SK-N-SH treated with all-trans-retinoic acid at 6 μM for 48 hours (cell line): ENCODE results near the gene RHBDL1.

Experiments
- ATAC-seq: fragments of 200-7000 bp; cut with Tn5 transposase; 3 replicates; pipeline ENCODE4 v1.9.1; 2020; ENCODE audit warnings: mild to moderate bottlenecking, moderate library complexity
- BACH2 ChIP-seq: fragments of 250-450 bp; sonication (Bioruptor Pico); IDR thresholded peaks from 2 replicates; pipeline ENCODE4 v1.9.0; 2021; ENCODE audit warnings: mild to moderate bottlenecking, borderline replicate concordance
- CSDC2 ChIP-seq: fragments of 250-450 bp; sonication (Bioruptor Pico); IDR thresholded peaks from 2 replicates; pipeline ENCODE4 v1.5.0; 2020; ENCODE audit warnings: mild to moderate bottlenecking, moderate library complexity
- ESRRG ChIP-seq: fragments of 250-450 bp; sonication (Bioruptor Pico); IDR thresholded peaks from 2 replicates; pipeline ENCODE4 v1.6.1; 2021; ENCODE audit warnings: mild to moderate bottlenecking
- GLIS3 ChIP-seq: fragments of 250-450 bp; sonication (Bioruptor Pico); IDR thresholded peaks from 2 replicates; pipeline ENCODE4 v1.5.0; 2020; ENCODE audit warnings: mild to moderate bottlenecking, moderate library complexity
- ISL1 ChIP-seq: fragments of 250-450 bp; sonication (Bioruptor Pico); IDR thresholded peaks from 2 replicates; pipeline ENCODE4 v2.1.2; 2022; ENCODE audit warnings: mild to moderate bottlenecking, moderate library complexity
- OSR1 ChIP-seq: fragments of 250-450 bp; sonication (Bioruptor Pico); IDR thresholded peaks from 2 replicates; pipeline ENCODE4 v1.8.0; 2022; ENCODE audit warnings: moderate library complexity, mild to moderate bottlenecking, inconsistent platforms
- RARB ChIP-seq: fragments of 250-450 bp; sonication (Bioruptor Pico); IDR thresholded peaks from 2 replicates; pipeline ENCODE4 v1.8.0; 2021; ENCODE audit warnings: mild to moderate bottlenecking, moderate library complexity
- SNAI2 ChIP-seq: fragments of 250-450 bp; sonication (Bioruptor Pico); IDR thresholded peaks from 2 replicates; pipeline ENCODE4 v1.5.0; 2020; ENCODE audit warnings: mild to moderate bottlenecking, moderate library complexity
- TCF4 ChIP-seq: fragments of 250-450 bp; sonication (Bioruptor Pico); IDR thresholded peaks from 2 replicates; pipeline ENCODE4 v1.8.0; 2021; ENCODE audit warnings: mild to moderate bottlenecking, moderate library complexity, borderline replicate concordance
- ZC3H10 ChIP-seq: fragments of 250-450 bp; sonication (Bioruptor Pico); IDR thresholded peaks from 2 replicates; pipeline ENCODE4 v1.5.1; 2021; ENCODE audit warnings: mild to moderate bottlenecking, moderate library complexity
- ZFP30 ChIP-seq: fragments of 450-650 bp; formaldehyde crosslinking; IDR thresholded peaks from 2 replicates; pipeline ENCODE4 v1.5.0; 2022; ENCODE audit warnings: mild to moderate bottlenecking, moderate library complexity
- ZNF70 ChIP-seq: fragments of 450-650 bp; formaldehyde crosslinking; IDR thresholded peaks from 2 replicates; pipeline ENCODE4 v1.5.0; 2020; ENCODE audit warnings: mild to moderate bottlenecking, moderate library complexity
- TF ChIP-seq, protein P1 (sequence below): fragments of 250-450 bp; sonication (Bioruptor Pico); IDR thresholded peaks from 2 replicates; pipeline ENCODE4 v1.5.1; 2020; ENCODE audit warnings: low read depth, mild to moderate bottlenecking, moderate library complexity
- TF ChIP-seq, protein P2 (sequence below): fragments of 250-450 bp; sonication (Bioruptor Pico); IDR thresholded peaks from 2 replicates; pipeline ENCODE4 v1.5.0; 2020; ENCODE audit warnings: mild to moderate bottlenecking, moderate library complexity
- TF ChIP-seq, protein P3 (sequence below): fragments of 250-450 bp; sonication (Bioruptor Pico); IDR thresholded peaks from 2 replicates; pipeline ENCODE4 v1.5.1; 2021; ENCODE audit warnings: mild to moderate bottlenecking, moderate library complexity

RHBDL1 gene

GRCh38 chr16:657487-657886 lies 18.0 kb upstream of the RHBDL1 start:
- TF ChIP-seq RARB (no peak), TCF4 (CRISPR knock-in tag) (no peak), ISL1 (CRISPR knock-in tag) (no peak), ESRRG (no peak), ZFP30 (no peak), OSR1 (CRISPR knock-in tag) (no peak), ZNF70 (no peak)
- TF ChIP-seq, protein P1, sequence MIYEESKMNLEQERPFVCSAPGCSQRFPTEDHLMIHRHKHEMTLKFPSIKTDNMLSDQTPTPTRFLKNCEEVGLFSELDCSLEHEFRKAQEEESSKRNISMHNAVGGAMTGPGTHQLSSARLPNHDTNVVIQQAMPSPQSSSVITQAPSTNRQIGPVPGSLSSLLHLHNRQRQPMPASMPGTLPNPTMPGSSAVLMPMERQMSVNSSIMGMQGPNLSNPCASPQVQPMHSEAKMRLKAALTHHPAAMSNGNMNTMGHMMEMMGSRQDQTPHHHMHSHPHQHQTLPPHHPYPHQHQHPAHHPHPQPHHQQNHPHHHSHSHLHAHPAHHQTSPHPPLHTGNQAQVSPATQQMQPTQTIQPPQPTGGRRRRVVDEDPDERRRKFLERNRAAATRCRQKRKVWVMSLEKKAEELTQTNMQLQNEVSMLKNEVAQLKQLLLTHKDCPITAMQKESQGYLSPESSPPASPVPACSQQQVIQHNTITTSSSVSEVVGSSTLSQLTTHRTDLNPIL (CRISPR knock-in tag): no peak
- ATAC-seq: no peak

DNA sequence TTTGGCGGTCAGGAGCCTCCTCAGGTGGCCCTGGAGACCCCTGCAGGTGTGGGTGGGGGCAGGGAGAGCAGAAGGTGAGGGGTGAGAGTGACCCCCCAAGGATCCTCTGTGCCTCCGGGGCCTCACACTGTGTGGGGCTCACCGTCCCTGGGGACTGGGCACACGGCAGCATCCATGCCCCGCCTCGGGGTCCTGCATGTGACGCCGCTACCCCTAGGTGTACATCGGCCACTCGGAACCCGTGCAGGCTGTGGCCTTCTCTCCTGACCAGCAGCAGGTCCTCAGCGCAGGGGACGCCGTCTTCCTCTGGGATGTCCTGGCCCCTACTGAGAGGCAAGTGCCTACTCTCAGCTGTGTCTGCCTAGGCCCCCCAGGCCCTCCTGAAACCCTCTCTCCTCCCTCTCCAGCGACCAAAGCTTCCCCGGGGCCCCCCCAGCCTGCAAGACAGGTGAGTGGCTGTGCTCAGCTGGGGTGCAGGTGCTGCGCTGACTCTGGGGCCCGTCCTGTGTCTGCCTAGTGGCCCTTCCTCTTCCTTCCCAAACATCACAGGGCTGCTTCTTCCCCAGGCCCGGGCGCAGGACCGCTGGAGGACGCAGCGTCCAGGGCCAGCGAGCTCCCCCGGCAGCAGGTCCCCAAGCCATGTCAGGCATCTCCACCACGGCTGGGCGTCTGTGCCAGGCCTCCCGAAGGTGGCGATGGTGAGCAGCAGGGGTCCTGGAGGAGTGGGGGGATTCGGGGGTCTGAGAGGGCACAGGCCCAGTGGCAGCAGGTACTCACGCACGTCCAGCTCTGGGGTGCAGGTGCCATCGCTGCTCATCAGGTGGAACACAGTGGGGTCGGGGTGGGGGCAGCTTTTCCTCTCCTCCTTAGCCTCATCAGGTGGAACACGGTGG lies 16.5 kb upstream of the RHBDL1 start:
- TF ChIP-seq ZNF70 (no peak), GLIS3 (no peak), SNAI2 (CRISPR knock-in tag) (no peak), ZC3H10 (CRISPR knock-in tag) (no peak)
- TF ChIP-seq, protein P2, sequence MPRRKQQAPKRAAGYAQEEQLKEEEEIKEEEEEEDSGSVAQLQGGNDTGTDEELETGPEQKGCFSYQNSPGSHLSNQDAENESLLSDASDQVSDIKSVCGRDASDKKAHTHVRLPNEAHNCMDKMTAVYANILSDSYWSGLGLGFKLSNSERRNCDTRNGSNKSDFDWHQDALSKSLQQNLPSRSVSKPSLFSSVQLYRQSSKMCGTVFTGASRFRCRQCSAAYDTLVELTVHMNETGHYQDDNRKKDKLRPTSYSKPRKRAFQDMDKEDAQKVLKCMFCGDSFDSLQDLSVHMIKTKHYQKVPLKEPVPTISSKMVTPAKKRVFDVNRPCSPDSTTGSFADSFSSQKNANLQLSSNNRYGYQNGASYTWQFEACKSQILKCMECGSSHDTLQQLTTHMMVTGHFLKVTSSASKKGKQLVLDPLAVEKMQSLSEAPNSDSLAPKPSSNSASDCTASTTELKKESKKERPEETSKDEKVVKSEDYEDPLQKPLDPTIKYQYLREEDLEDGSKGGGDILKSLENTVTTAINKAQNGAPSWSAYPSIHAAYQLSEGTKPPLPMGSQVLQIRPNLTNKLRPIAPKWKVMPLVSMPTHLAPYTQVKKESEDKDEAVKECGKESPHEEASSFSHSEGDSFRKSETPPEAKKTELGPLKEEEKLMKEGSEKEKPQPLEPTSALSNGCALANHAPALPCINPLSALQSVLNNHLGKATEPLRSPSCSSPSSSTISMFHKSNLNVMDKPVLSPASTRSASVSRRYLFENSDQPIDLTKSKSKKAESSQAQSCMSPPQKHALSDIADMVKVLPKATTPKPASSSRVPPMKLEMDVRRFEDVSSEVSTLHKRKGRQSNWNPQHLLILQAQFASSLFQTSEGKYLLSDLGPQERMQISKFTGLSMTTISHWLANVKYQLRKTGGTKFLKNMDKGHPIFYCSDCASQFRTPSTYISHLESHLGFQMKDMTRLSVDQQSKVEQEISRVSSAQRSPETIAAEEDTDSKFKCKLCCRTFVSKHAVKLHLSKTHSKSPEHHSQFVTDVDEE (CRISPR knock-in tag): no peak
- TF ChIP-seq, all 23 proteins: peak for 0
- ATAC-seq: no peak

- ATAC-seq: no peak
- TF ChIP-seq ZNF70: no peak
- TF ChIP-seq, protein P2 (CRISPR knock-in tag): no peak
- TF ChIP-seq ZFP30: no peak
- TF ChIP-seq BACH2 (CRISPR knock-in tag): no peak
These were observed 15.9 kb upstream of the RHBDL1 start for GRCh38 chr16:659618-660017.

- TF ChIP-seq, protein P3, sequence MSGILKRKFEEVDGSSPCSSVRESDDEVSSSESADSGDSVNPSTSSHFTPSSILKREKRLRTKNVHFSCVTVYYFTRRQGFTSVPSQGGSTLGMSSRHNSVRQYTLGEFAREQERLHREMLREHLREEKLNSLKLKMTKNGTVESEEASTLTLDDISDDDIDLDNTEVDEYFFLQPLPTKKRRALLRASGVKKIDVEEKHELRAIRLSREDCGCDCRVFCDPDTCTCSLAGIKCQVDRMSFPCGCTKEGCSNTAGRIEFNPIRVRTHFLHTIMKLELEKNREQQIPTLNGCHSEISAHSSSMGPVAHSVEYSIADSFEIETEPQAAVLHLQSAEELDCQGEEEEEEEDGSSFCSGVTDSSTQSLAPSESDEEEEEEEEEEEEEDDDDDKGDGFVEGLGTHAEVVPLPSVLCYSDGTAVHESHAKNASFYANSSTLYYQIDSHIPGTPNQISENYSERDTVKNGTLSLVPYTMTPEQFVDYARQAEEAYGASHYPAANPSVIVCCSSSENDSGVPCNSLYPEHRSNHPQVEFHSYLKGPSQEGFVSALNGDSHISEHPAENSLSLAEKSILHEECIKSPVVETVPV (CRISPR knock-in tag): no peak
- TF ChIP-seq, protein P1 (CRISPR knock-in tag): no peak
- TF ChIP-seq ESRRG: no peak
- no peak for TF ChIP-seq BACH2 (CRISPR knock-in tag)
- TF ChIP-seq CSDC2 (CRISPR knock-in tag): no peak
- TF ChIP-seq SNAI2 (CRISPR knock-in tag): no peak
- TF ChIP-seq ISL1 (CRISPR knock-in tag): no peak
- no peak for TF ChIP-seq ZNF70
- peak; percentile 3; the same call in 1 of the 3 replicates for ATAC-seq
These were observed 15.4 kb upstream of the RHBDL1 start for GRCh38 chr16:660132-660458.
